Measurements from ENCODE around the gene GAS1. TPM values are rescaled to one million over a fixed set of nuclear protein-coding genes. Genes with fewer than 3 reads are reported as not detected.

Gene GAS1
- total RNA-seq, 1 experiment from 2014 or later, result 0.64 TPM

GRCh38 chr9:86944796-86945727 lies 2.2 kb downstream of the GAS1 start:
- no TSS peak for BruUV-seq (replicated peaks)
- CTCF ChIA-PET, result no interaction called here
- H3K4me3 Mint-ChIP-seq (ENCODE audit: unreplicated experiment), result peak overlapping the region; percentile 72
- Histone ChIP-seq H3K36me3 (ENCODE audit: control insufficient read depth, insufficient read depth, low read length) (no peaks in the 10 kb centered on the region), H3K4me3 (ENCODE audit: low read depth, low read length) (no peak overlapping the region), H3K4me1 (no peaks in the 10 kb centered on the region), H3K27me3 (replicated peaks; ENCODE audit: control insufficient read depth, insufficient read depth, low read length) (no peaks in the 10 kb centered on the region), H3K9me3 (no peaks in the 10 kb centered on the region)
- TF ChIP-seq CTCF (IDR thresholded peaks at IDR 0.05; ENCODE audit: insufficient read depth in 1 of 2, low read depth in 1 of 2, low read length in 1 of 2, severe bottlenecking in 1 of 2, unreplicated experiment in 1 of 2), result no peak
- peaks cover 4% of the 10 kb centered on the region for H3K36me3 Mint-ChIP-seq (ENCODE audit: insufficient read depth, unreplicated experiment)
- intact Hi-C loops (cut with micrococcal nuclease; ENCODE audit: unreplicated experiment), result no loop called here
- H3K27me3 Mint-ChIP-seq (ENCODE audit: insufficient read depth, unreplicated experiment), result peaks cover 8% of the 10 kb centered on the region
- H3K9me3 Mint-ChIP-seq (ENCODE audit: unreplicated experiment), result no peaks in the 10 kb centered on the region
- peak in 1 of 2 experiments; percentile 29 for DNase-seq
- no peak overlapping the region for H3K27ac Mint-ChIP-seq (ENCODE audit: unreplicated experiment)
- H3K4me1 Mint-ChIP-seq (ENCODE audit: low read depth, unreplicated experiment), result no peaks in the 10 kb centered on the region
- POLR2A ChIA-PET, result no interaction called here

- POLR2A ChIA-PET, result no interaction called here
- no peak overlapping the region for H3K27ac Mint-ChIP-seq (ENCODE audit: unreplicated experiment)
- H3K27me3 Mint-ChIP-seq (ENCODE audit: insufficient read depth, unreplicated experiment), result peaks cover 14% of the 10 kb centered on the region
- H3K9me3 ChIP-seq, result no peaks in the 10 kb centered on the region
- BruUV-seq (replicated peaks), result no TSS peak
- H3K4me3 ChIP-seq (ENCODE audit: low read depth, low read length), result no peak overlapping the region
- H3K4me1 ChIP-seq, result no peaks in the 10 kb centered on the region
- no peak for TF ChIP-seq CTCF (IDR thresholded peaks at IDR 0.05; ENCODE audit: insufficient read depth in 1 of 2, low read depth in 1 of 2, low read length in 1 of 2, severe bottlenecking in 1 of 2, unreplicated experiment in 1 of 2)
- H3K36me3 Mint-ChIP-seq (ENCODE audit: insufficient read depth, unreplicated experiment), result peaks cover under 1% of the 10 kb centered on the region
- H3K4me1 Mint-ChIP-seq (ENCODE audit: low read depth, unreplicated experiment), result no peaks in the 10 kb centered on the region
- intact Hi-C loops (cut with micrococcal nuclease; ENCODE audit: unreplicated experiment), result no loop called here
- no peak overlapping the region for H3K4me3 Mint-ChIP-seq (ENCODE audit: unreplicated experiment)
- H3K27me3 ChIP-seq (replicated peaks; ENCODE audit: control insufficient read depth, insufficient read depth, low read length), result no peaks in the 10 kb centered on the region
- CTCF ChIA-PET, result interaction anchor here (0.6 kb wide), 1 partner anchor 129 kb away, joined by 3 read pairs; no protein-coding TSS in a partner anchor
- DNase-seq, result no peak
- H3K9me3 Mint-ChIP-seq (ENCODE audit: unreplicated experiment), result no peaks in the 10 kb centered on the region
- no peaks in the 10 kb centered on the region for H3K36me3 ChIP-seq (ENCODE audit: control insufficient read depth, insufficient read depth, low read length)
These were observed 3.8 kb downstream of the GAS1 start for GRCh38 chr9:86943201-86944113.

Data from Caco-2 (cell line).